Heart left ventricle (tissue), 13 donors: ENCODE results near the gene AGT.

ENCODE experiments used
- CTCF ChIP-seq, 12 donors: fragments of 200-600 bp; sonication (generic) in 4 of 12; IDR thresholded peaks; one replicate each; pipeline versions ENCODE4 v1.5.0 to v1.8.0; 2018 to 2022; ENCODE audit warnings: antibody characterized with exemption in 12 of 12, mild to moderate bottlenecking in 5 of 12
- POLR2A ChIP-seq, 2 donors: fragments of 450-650 bp; IDR thresholded peaks; one replicate each; pipeline ENCODE4 v1.6.1; 2017; ENCODE audit warnings: antibody characterized with exemption in 2 of 2, mild to moderate bottlenecking in 2 of 2, moderate library complexity in 2 of 2
- donor health status: ischemic (EF 13 %, LVEDD 7.1; RV severe dilation, severe dysfunction).
- donor health status: DM: no; HTN: yes; CAD: no.
- donor health status: DM: no; HTN: no; CAD: no.
- donor health status: ischemic (EF 25% LVEDD 6.9; RV normal size, moderate dysfunction).
- donor health status: ischemic (EF 25% LVEDD 5.7; RV mildly dilated, moderate dysfunction).
- donor health status: ischemic (EF 35%, LVEDD 5.7; RV mildly dilated, moderate dysfunction).
- donor health status: nonischemic (EF 11% LVEDD 7.7; RV severe dilation, severe dysfunction).
- donor health status: DM: yes; HTN: yes; CAD: no.
- donor health status: PGD.
- donor health status: ischemic (EF 29% LVEDD 5.4; RV normal size, mild dysfunction).
- donor health status: nonischemic (EF 23%, LVEDD 6.1; RV moderate dilation, normal function).

DNA sequence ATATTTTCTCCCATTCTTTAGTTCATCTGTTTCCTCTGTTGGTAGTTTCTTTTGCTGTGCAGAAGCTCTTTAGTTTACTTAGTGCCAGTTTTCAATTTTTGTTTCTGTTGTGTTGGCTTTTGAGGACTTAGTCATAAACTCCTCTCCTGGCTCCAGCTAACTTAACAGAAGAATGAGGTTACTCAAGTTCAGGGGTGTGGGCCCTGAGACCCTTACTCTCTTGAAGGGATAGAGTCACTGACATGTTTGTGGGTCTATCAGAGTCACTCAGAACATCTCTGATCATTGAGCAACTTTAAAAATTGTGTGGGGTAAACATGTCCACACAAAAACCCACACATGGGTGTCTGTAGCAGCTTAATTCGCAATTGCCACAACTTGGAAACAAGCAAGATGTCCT lies 14.2 kb downstream of the AGT start:
- TF ChIP-seq CTCF (IDR thresholded peaks at IDR 0.05) (no peak), POLR2A (IDR thresholded peaks at IDR 0.05) (no peak)
